OCI-M2 (cell line): ENCODE data around the gene BIVM.

Experiments
- DNase-seq: peaks from one replicate; lab custom pipeline; 2025; ENCODE audit not compliant: unreplicated experiment; lab: John Stamatoyannopoulos, UW

Gene BIVM

GRCh38 chr13:102877303-102877702 is 78.4 kb downstream of the BIVM start:
- DNase-seq = no peak

- no peak for DNase-seq
These were observed 79.6 kb downstream of the BIVM start for GRCh38 chr13:102878481-102878880.

GRCh38 chr13:102879793-102880499 is 81.0 kb downstream of the BIVM start:
- no peak for DNase-seq

- DNase-seq = no peak
These were observed 83.1 kb downstream of the BIVM start for GRCh38 chr13:102881819-102882686.
